Left forelimb (tissue), 1 donor: ENCODE data around the gene EVC2.
A peak's percentile ranks its signal among the peaks of the same experiment; 100 is the strongest.

Source experiments
- DNase-seq: peaks from one replicate; pipeline ENCODE4 v3.0.0-alpha.2; 2018; ENCODE audit warnings: low spot score

Gene EVC2

GRCh38 chr4:5708449-5709206 is at the start of gene EVC2:
TSS of gene EVC2 (minus strand) at chr4:5708559. CDS start at chr4:5708513, 46 bp downstream.
- peak; percentile 87 for DNase-seq

- DNase-seq: peak; percentile 18
These were observed 49.6 kb upstream of the EVC2 start for GRCh38 chr4:5757954-5758353.

GRCh38 chr4:5757536-5757935 is 49.2 kb upstream of the EVC2 start:
- DNase-seq: peak; percentile 20

- peak; percentile 57 for DNase-seq
These were observed 48.7 kb upstream of the EVC2 start for GRCh38 chr4:5757091-5757490.

GRCh38 chr4:5756271-5756670 is 47.9 kb upstream of the EVC2 start:
- peak; percentile 38 for DNase-seq

GRCh38 chr4:5755679-5756078 is 47.3 kb upstream of the EVC2 start:
- DNase-seq: no peak

- peak; percentile 46 for DNase-seq
These were observed 46.8 kb upstream of the EVC2 start for GRCh38 chr4:5755161-5755560.

- no peak for DNase-seq
These were observed 46.1 kb upstream of the EVC2 start for GRCh38 chr4:5754529-5754881.

- DNase-seq: peak; percentile 46
These were observed 45.6 kb upstream of the EVC2 start for GRCh38 chr4:5753766-5754528.

- DNase-seq: no peak
These were observed 45.0 kb upstream of the EVC2 start for GRCh38 chr4:5753366-5753765.

GRCh38 chr4:5752376-5753184 is 44.2 kb upstream of the EVC2 start:
- DNase-seq: no peak

GRCh38 chr4:5751666-5752375 is 43.5 kb upstream of the EVC2 start:
- DNase-seq: no peak

- DNase-seq: no peak
These were observed 42.7 kb upstream of the EVC2 start for GRCh38 chr4:5750946-5751665.

- DNase-seq: no peak
These were observed 41.9 kb upstream of the EVC2 start for GRCh38 chr4:5750052-5750945.

- DNase-seq: no peak
These were observed 41.2 kb upstream of the EVC2 start for GRCh38 chr4:5749568-5749967.

- no peak for DNase-seq
These were observed 39.5 kb upstream of the EVC2 start for GRCh38 chr4:5747738-5748375.

- DNase-seq: no peak
These were observed 38.7 kb upstream of the EVC2 start for GRCh38 chr4:5746829-5747737.

GRCh38 chr4:5746250-5746649 is 37.9 kb upstream of the EVC2 start:
- no peak for DNase-seq

GRCh38 chr4:5742968-5743367 is 34.6 kb upstream of the EVC2 start:
- no peak for DNase-seq
